Neural progenitor cell (in vitro differentiated cells): ENCODE results near the gene SHE. TPM values are rescaled to one million over a fixed set of nuclear protein-coding genes. Genes with fewer than 3 reads are reported as not detected.

Source experiments
- DNase-seq: peaks from one replicate; pipeline ENCODE4 v3.0.0-alpha.2; 2016; ENCODE audit warnings: low spot score
- H2AFZ ChIP-seq: fragments of 200-600 bp; sonication (generic); replicated peaks from 2 replicates; pipeline ENCODE4 v1.6.1; 2016; ENCODE audit warnings: antibody characterized with exemption
- H3F3A ChIP-seq: fragments of 200-600 bp; sonication (generic); 2 replicates; pipeline ENCODE4 v1.6.1; 2016; ENCODE audit warnings: antibody characterized with exemption, low read depth
- H3K27ac ChIP-seq: fragments of 200-600 bp; sonication (generic); 2 replicates; pipeline ENCODE4 v1.5.1; 2016; ENCODE audit warnings: mild to moderate bottlenecking
- H3K27me3 ChIP-seq: fragments of 200-600 bp; sonication (generic); 2 replicates; pipeline ENCODE4 v1.6.1; 2016; ENCODE audit warnings: mild to moderate bottlenecking, moderate library complexity
- H3K36me3 ChIP-seq: fragments of 200-600 bp; sonication (generic); 2 replicates; pipeline ENCODE4 v1.5.1; 2016
- H3K4me1 ChIP-seq: fragments of 200-600 bp; sonication (generic); 2 replicates; pipeline ENCODE4 v1.6.1; 2016; ENCODE audit warnings: mixed run types
- H3K4me2 ChIP-seq: fragments of 200-600 bp; sonication (generic); 2 replicates; pipeline ENCODE4 v1.6.1; 2016
- H3K4me3 ChIP-seq: fragments of 200-600 bp; sonication (generic); 2 replicates; pipeline ENCODE4 v1.5.1; 2016
- H3K79me2 ChIP-seq: fragments of 200-600 bp; sonication (generic); 2 replicates; pipeline ENCODE4 v1.6.1; 2016; ENCODE audit warnings: low read depth
- H3K9ac ChIP-seq: fragments of 200-600 bp; sonication (generic); 2 replicates; pipeline ENCODE4 v1.6.1; 2016
- H3K9me3 ChIP-seq: fragments of 200-600 bp; sonication (generic); 2 replicates; pipeline ENCODE4 v1.5.1; 2016; ENCODE audit warnings: low read depth
- H4K20me1 ChIP-seq: fragments of 200-600 bp; sonication (generic); 2 replicates; pipeline ENCODE4 v1.6.1; 2016; ENCODE audit warnings: low read depth
- H3K27ac Mint-ChIP-seq: 3 replicates; pipeline ENCODE4 v1.8.0; 2021; ENCODE audit warnings: mixed read lengths
- H3K27me3 Mint-ChIP-seq: 2 replicates; pipeline ENCODE4 v1.8.0; 2022; ENCODE audit warnings: low read depth, mild to moderate bottlenecking, inconsistent platforms, moderate library complexity, mixed read lengths; ENCODE audit not compliant: insufficient read depth
- H3K36me3 Mint-ChIP-seq: 3 replicates; pipeline ENCODE4 v1.8.0; 2021; ENCODE audit warnings: mixed read lengths
- H3K4me1 Mint-ChIP-seq: 3 replicates; pipeline ENCODE4 v1.8.0; 2021; ENCODE audit warnings: mixed read lengths
- H3K4me3 Mint-ChIP-seq: 3 replicates; pipeline ENCODE4 v1.8.0; 2021; ENCODE audit warnings: mild to moderate bottlenecking, moderate library complexity, mixed read lengths
- H3K9me3 Mint-ChIP-seq: 3 replicates; pipeline ENCODE4 v1.8.0; 2020; ENCODE audit warnings: mixed read lengths
- EZH2 ChIP-seq: fragments of 200-600 bp; sonication (generic); IDR thresholded peaks from 2 replicates; pipeline ENCODE4 v1.6.1; 2017; ENCODE audit warnings: antibody characterized with exemption, mild to moderate bottlenecking, moderate library complexity
- EZH2phosphoT487 ChIP-seq: fragments of 200-600 bp; sonication (generic); IDR thresholded peaks from 2 replicates; pipeline ENCODE4 v1.6.1; 2017; ENCODE audit warnings: antibody characterized with exemption
- total RNA-seq: library from RNA; depleted of rRNA; stranded (reverse); fragments of >200 nt; gene quantifications from 2 replicates; pipeline ENCODE4 v1.2.3, GENCODE V29; 2015; ENCODE audit warnings: low replicate concordance
- TF ChIP-seq, protein P1 (sequence below): fragments of 200-600 bp; sonication (generic); IDR thresholded peaks from 2 replicates; pipeline ENCODE4 v1.5.1; 2017; ENCODE audit warnings: antibody characterized with exemption, mild to moderate bottlenecking

SHE gene
- total RNA-seq, 1 donor from 2014 or later, result 0.04 TPM

DNA sequence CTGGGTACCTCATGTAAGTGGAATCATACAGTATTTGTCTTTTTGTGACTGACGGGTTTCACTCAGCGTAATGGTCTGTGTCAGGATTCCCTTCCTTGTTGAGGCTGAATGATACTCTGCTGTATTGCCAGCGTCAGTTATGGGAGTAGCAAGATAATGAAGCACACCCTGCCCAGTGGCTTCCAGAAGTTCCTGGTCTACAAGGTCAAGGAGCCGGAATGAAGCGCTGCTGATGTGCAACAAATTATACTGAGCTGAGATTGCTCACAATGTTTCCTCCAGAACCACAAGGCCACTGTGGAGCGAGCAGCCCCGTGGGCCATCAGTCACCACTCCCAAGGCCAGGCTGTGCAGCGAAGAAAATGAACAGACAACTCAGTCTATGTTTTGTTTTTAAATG, 24.2 kb downstream of the SHE start:
- H3K9me3 ChIP-seq, result no peaks in the 10 kb centered on the region
- H3K36me3 Mint-ChIP-seq, result no peaks in the 10 kb centered on the region
- H3K27me3 ChIP-seq, result no peaks in the 10 kb centered on the region
- no peaks in the 10 kb centered on the region for H3K79me2 ChIP-seq
- no peaks in the 10 kb centered on the region for H3K36me3 ChIP-seq
- no peak for DNase-seq
- no peak overlapping the region for H3K4me3 ChIP-seq
- H2AFZ ChIP-seq, result no peak overlapping the region
- H3K4me2 ChIP-seq, result no peak overlapping the region
- peaks cover 7% of the 10 kb centered on the region for H3K27me3 Mint-ChIP-seq
- peaks cover 7% of the 10 kb centered on the region for H3F3A ChIP-seq
- no peaks in the 10 kb centered on the region for H3K9me3 Mint-ChIP-seq
- no peak overlapping the region for H3K27ac Mint-ChIP-seq
- TF ChIP-seq, protein P1, sequence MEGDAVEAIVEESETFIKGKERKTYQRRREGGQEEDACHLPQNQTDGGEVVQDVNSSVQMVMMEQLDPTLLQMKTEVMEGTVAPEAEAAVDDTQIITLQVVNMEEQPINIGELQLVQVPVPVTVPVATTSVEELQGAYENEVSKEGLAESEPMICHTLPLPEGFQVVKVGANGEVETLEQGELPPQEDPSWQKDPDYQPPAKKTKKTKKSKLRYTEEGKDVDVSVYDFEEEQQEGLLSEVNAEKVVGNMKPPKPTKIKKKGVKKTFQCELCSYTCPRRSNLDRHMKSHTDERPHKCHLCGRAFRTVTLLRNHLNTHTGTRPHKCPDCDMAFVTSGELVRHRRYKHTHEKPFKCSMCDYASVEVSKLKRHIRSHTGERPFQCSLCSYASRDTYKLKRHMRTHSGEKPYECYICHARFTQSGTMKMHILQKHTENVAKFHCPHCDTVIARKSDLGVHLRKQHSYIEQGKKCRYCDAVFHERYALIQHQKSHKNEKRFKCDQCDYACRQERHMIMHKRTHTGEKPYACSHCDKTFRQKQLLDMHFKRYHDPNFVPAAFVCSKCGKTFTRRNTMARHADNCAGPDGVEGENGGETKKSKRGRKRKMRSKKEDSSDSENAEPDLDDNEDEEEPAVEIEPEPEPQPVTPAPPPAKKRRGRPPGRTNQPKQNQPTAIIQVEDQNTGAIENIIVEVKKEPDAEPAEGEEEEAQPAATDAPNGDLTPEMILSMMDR, result no peak
- no peak for TF ChIP-seq EZH2phosphoT487
- no peak for TF ChIP-seq EZH2
- no peak overlapping the region for H3K9ac ChIP-seq
- no peak overlapping the region for H3K27ac ChIP-seq
- H4K20me1 ChIP-seq, result no peaks in the 10 kb centered on the region
- H3K4me1 Mint-ChIP-seq, result peaks cover 15% of the 10 kb centered on the region
- no peak overlapping the region for H3K4me3 Mint-ChIP-seq
- peaks cover 4% of the 10 kb centered on the region for H3K4me1 ChIP-seq

- Histone ChIP-seq H3K36me3 (no peaks in the 10 kb centered on the region), H3K9me3 (no peaks in the 10 kb centered on the region), H3K27ac (no peak overlapping the region), H3K27me3 (no peaks in the 10 kb centered on the region), H3F3A (peaks cover 7% of the 10 kb centered on the region), H3K4me3 (no peak overlapping the region), H3K4me2 (no peak overlapping the region), H3K9ac (peak overlapping the region; percentile 22), H4K20me1 (no peaks in the 10 kb centered on the region), H2AFZ (no peak overlapping the region), H3K4me1 (peaks cover 4% of the 10 kb centered on the region), H3K79me2 (no peaks in the 10 kb centered on the region)
- DNase-seq, result no peak
- Mint-ChIP-seq H3K36me3 (no peaks in the 10 kb centered on the region), H3K27me3 (peaks cover 7% of the 10 kb centered on the region), H3K27ac (no peak overlapping the region), H3K4me3 (no peak overlapping the region), H3K4me1 (peaks cover 15% of the 10 kb centered on the region), H3K9me3 (no peaks in the 10 kb centered on the region)
- no peak for TF ChIP-seq EZH2phosphoT487
- TF ChIP-seq, protein P1, result no peak
- no peak for TF ChIP-seq EZH2
Measured at GRCh38 chr1:154476791-154477190, 25.4 kb downstream of the SHE start.

- Histone ChIP-seq H3K4me1 (no peaks in the 10 kb centered on the region), H3K36me3 (no peaks in the 10 kb centered on the region), H3K79me2 (no peaks in the 10 kb centered on the region), H3K4me3 (no peak overlapping the region), H3K27me3 (no peaks in the 10 kb centered on the region), H2AFZ (no peak overlapping the region), H3K9ac (no peak overlapping the region), H3K4me2 (no peak overlapping the region), H3K27ac (no peak overlapping the region), H4K20me1 (no peaks in the 10 kb centered on the region), H3F3A (no peaks in the 10 kb centered on the region), H3K9me3 (no peaks in the 10 kb centered on the region)
- no peaks in the 10 kb centered on the region for H3K9me3 Mint-ChIP-seq
- no peaks in the 10 kb centered on the region for H3K36me3 Mint-ChIP-seq
- DNase-seq, result no peak
- TF ChIP-seq EZH2phosphoT487, result no peak
- no peak for TF ChIP-seq EZH2
- TF ChIP-seq, protein P1, result no peak
- peaks cover 10% of the 10 kb centered on the region for H3K27me3 Mint-ChIP-seq
- H3K27ac Mint-ChIP-seq, result peak overlapping the region; percentile 53
- no peak overlapping the region for H3K4me3 Mint-ChIP-seq
- H3K4me1 Mint-ChIP-seq, result peaks cover under 1% of the 10 kb centered on the region
Measured at GRCh38 chr1:154474802-154475201, 27.4 kb downstream of the SHE start.
